ENCODE measurements around the gene DLL1. TPM values are rescaled to one million over a fixed set of nuclear protein-coding genes. Genes with fewer than 3 reads are reported as not detected.

DLL1 gene
- total RNA-seq, 2 experiments from 2014 or later, result 10.7 to 12.3 TPM

DNA sequence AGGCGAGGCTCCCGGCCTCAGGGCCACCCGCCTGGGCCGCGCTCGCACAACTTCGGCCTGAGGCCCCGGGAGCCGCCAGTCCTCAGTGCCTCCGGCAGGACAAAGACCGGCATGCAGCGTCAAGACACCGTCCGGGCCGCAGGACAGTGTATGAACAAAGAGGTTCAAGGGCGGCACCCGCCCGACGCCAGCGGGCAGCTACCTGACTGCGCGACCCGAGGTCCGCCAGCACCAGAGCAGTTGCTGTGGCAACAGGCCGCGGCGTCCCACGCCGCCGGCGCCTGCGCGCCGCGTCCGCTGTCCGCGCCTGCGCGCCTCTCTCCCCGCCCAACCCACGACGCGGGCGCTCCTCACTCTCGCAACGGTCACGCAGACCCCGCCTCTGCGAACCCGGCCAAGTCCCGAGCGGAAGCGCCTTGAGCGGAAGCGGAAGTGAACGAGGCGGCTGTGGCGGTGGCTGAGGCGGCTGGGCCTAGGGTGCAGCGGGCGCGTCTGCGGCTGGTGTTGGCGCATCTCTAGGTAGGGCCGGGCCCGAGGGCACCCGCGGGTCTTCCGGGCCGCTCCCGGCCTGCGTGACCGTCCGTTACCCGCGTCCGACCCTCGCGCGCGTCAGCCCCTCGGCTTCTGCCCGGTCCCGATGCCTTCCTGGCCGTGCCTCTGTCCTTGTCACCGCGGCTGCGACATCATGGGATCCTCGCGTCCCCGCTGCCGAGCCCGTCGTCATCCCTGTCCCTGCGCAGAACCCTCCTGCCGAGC, 15.6 kb upstream of the DLL1 start, which contains the start of gene FAM120B:
Gene FAM120B, plus strand, starts transcription at position 435 of the 756 bp plus-strand sequence. CDS start 10,633 bp downstream, outside the sequence.
- Mint-ChIP-seq H3K4me1 (ENCODE audit: low read depth) (peaks cover 33% of the 10 kb centered on the region), H3K27me3 (ENCODE audit: low read depth) (peaks cover 19% of the 10 kb centered on the region), H3K27ac (peak within 1 kb of the TSS; percentile 94), H3K9me3 (ENCODE audit: insufficient read depth) (peaks cover under 1% of the 10 kb centered on the region), H3K36me3 (ENCODE audit: low read depth) (peaks cover 19% of the 10 kb centered on the region), H3K4me3 (peak within 1 kb of the TSS; percentile 90)
- peak; percentile 95 for ATAC-seq
- CTCF ChIA-PET, result interaction anchor here (1.2 kb wide), 1 partner anchor 12 kb away, joined by 3 read pairs; no protein-coding TSS in a partner anchor
- POLR2A ChIA-PET, result interaction anchor here (0.6 to 3.0 kb wide), 2 partner anchors 11 to 14 kb away, joined by 3 to 8 read pairs; no protein-coding TSS in a partner anchor
- peak; percentile 96 for DNase-seq

DNA sequence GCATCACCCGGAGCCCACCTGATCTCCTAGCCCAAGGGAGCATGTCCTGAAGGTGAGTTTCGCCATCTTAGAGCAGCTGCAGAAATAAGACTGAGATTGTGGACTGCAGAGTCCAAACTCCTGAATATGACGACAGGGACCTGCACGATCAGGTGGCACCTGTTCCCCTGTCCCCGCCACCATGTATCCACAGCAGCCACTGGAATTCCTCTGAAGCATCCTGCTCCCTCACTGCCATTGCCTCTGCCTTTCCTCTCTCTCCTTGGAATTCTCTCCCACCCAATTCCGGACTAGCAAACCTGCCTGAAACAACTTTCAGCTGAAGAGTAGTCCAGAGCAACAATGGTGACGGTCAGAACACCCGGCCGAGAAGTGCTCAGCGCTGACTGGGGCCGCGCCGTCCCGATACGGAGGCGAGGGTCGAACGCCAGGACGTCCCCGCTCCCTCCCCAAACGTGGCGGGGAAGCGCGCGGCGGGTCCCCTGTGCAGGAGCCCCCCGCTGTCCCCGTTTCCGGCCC, 15.0 kb upstream of the DLL1 start:
- Mint-ChIP-seq H3K4me1 (ENCODE audit: low read depth) (peaks cover 28% of the 10 kb centered on the region), H3K9me3 (ENCODE audit: insufficient read depth) (peaks cover 6% of the 10 kb centered on the region)
- CTCF ChIA-PET, result interaction anchor here (1.4 kb wide), 1 partner anchor 13 kb away, joined by 3 read pairs; no protein-coding TSS in a partner anchor

DNA sequence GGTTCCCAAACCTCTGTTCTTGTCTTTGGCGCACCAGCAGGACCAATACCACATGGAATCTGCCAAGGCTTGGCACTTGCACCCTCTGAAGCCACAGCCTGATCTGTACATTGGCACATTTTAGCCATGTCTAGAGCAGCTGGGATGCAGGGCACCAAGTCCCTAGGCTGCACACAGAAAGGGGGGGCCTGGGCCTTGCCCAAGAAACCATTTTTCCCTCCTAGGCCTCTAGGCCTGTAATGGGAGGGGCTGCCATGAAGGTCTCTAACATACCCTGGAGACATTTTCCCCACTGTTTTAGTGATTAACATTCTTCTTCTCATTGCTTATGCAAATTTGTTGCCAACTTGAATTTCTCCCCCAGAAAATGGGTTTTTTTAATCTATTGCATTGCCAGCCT, 10.3 kb upstream of the DLL1 start:
- ChIA-PET POLR2A (no interaction called here), CTCF (no interaction called here)
- peaks cover 14% of the 10 kb centered on the region for H3K4me1 Mint-ChIP-seq (ENCODE audit: low read depth)
- ATAC-seq (no peak), DNase-seq (peak; percentile 7)
- H3K4me3 Mint-ChIP-seq, result no peak overlapping the region
- H3K27me3 Mint-ChIP-seq (ENCODE audit: low read depth), result peaks cover 56% of the 10 kb centered on the region
- no peak overlapping the region for H3K27ac Mint-ChIP-seq
- H3K9me3 Mint-ChIP-seq (ENCODE audit: insufficient read depth), result peaks cover 6% of the 10 kb centered on the region
- H3K36me3 Mint-ChIP-seq (ENCODE audit: low read depth), result peaks cover 5% of the 10 kb centered on the region

More for the DNA sequence above, 15.0 kb upstream of the DLL1 start:
- no peak for DNase-seq
- POLR2A ChIA-PET, result interaction anchor here (0.6 to 3.0 kb wide), 2 partner anchors 12 to 14 kb away, joined by 3 to 8 read pairs; no protein-coding TSS in a partner anchor
- H3K4me3 Mint-ChIP-seq, result peak overlapping the region; percentile 90
- ATAC-seq, result no peak
- peaks cover 23% of the 10 kb centered on the region for H3K27me3 Mint-ChIP-seq (ENCODE audit: low read depth)
- H3K36me3 Mint-ChIP-seq (ENCODE audit: low read depth), result peaks cover 14% of the 10 kb centered on the region
- no peak overlapping the region for H3K27ac Mint-ChIP-seq

DNA sequence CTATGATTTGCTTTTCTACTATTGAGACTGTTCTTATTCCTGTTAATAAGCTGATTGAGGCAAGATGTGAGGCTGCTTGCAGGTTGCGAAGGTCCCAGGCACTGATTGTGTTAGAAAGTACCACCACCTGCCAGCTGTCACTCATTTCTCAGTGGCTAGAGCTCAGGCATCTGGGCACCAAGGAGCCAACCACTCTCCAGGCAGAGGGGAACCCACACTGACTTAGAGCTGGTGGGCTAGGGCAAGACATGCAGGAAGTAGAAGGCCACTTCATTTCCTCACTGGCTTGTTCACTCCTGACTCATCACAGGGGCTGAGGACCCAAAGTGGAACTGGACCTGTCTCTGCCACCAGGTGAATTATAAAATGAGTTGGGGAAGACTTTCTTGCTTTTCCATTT, 7.8 kb upstream of the DLL1 start:
- H3K9me3 Mint-ChIP-seq (ENCODE audit: insufficient read depth), result peaks cover 6% of the 10 kb centered on the region
- ATAC-seq (no peak), DNase-seq (no peak)
- H3K36me3 Mint-ChIP-seq (ENCODE audit: low read depth), result peaks cover 5% of the 10 kb centered on the region
- CTCF ChIA-PET, result no interaction called here
- POLR2A ChIA-PET, result no interaction called here
- H3K4me1 Mint-ChIP-seq (ENCODE audit: low read depth), result peaks cover 28% of the 10 kb centered on the region
- peaks cover 71% of the 10 kb centered on the region for H3K27me3 Mint-ChIP-seq (ENCODE audit: low read depth)
- no peak overlapping the region for H3K27ac Mint-ChIP-seq
- H3K4me3 Mint-ChIP-seq, result no peak overlapping the region

DNA sequence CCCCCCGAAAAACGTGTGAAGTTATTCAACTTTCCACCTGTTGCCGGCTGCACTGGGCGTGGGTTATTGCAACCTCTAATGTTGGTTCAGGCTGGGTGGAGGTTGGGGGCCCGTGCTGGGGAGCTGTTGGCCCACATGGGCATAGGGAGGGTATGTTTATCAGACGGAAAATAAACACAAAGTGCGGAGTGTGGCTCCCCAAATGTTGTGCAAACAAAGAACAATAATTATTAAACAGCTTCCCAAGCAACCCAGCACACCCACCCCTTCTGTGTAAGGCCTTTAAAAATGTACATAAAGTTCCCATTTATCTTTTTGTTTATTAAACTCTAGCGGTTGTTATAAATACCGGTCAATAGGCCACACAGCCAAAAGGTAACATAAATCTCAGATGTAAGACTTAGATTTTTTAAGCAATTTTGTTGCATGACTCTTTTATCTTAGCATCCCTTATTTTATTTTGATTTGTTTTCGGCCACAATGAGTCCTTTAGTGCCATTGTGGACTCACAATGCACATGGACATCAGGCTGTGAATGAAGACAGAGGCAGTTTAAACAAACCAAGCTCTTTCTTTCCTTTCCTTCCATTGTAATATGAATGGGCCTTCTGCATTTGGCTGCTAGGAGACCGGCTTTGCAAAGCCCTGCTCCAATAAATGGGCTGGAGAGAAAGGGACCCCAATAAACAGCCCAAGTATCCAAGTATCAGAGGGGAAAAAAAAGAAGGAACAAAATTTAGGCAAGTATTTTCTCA, 6.9 kb upstream of the DLL1 start:
- no peak overlapping the region for H3K4me3 Mint-ChIP-seq
- peaks cover 78% of the 10 kb centered on the region for H3K27me3 Mint-ChIP-seq (ENCODE audit: low read depth)
- H3K4me1 Mint-ChIP-seq (ENCODE audit: low read depth), result peaks cover 37% of the 10 kb centered on the region
- H3K27ac Mint-ChIP-seq, result no peak overlapping the region
- ATAC-seq, result no peak
- no peak for DNase-seq
- CTCF ChIA-PET, result no interaction called here
- H3K36me3 Mint-ChIP-seq (ENCODE audit: low read depth), result peaks cover 5% of the 10 kb centered on the region
- POLR2A ChIA-PET, result no interaction called here
- peaks cover 6% of the 10 kb centered on the region for H3K9me3 Mint-ChIP-seq (ENCODE audit: insufficient read depth)

DNA sequence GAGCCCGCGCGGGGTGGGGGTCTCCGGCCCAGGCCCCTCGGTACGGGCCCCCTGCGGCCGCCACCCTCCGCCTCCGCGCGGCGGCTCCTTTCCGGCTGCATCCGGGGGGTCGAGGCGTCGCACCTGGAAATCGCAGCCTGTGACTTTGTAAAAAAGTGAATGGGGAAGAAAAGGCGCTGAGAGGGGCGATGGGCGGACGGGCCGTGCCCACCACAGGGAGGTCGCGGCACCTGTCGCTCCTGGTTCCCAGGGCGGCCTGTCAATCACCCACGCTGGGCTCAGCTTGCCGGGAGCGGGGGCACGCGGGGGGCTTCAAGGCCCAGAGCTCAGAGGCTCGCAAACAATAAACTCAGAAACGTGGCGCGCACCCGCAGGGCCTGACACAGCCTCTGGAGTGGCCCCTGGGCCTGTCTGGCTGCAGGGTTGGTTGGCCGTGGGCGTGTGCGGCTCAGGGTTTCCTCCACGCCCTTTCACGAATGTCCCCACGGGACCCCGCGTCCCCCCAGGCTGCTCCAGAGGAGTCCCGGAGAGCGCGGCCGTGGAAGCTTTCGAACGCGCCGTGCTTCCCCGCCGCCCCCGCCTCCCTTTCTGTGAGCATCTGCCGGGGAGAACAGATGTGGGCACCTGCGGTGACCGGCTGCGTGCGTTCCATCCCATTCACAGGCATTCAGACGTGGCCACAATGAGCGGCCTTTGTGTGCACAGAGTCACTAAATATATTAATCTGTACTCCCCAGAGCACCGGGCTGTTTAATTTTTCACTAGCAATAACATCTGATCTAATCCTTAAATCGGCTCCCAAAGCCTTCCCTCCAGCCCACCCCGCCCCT, 6.1 kb upstream of the DLL1 start:
- no peak for ATAC-seq
- CTCF ChIA-PET, result no interaction called here

DNA sequence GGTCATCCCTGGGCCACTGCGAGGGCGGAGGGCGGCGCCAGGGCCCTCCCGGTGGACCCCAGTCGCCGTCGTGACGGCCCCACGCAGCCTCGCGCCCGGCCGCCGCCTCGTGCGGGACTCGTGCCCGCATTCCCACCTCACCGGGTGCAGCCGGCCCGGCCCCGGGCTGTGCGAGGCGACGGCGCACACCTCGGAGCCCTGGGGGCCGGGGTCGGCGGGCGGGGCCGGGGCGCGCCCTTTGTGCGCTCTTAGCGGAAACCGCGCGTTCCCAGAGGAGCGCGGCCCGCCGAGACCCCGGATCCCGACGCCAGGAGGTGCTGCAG, 5.5 kb upstream of the DLL1 start:
- peaks cover 77% of the 10 kb centered on the region for H3K27me3 Mint-ChIP-seq (ENCODE audit: low read depth)
- no peak for ATAC-seq
- H3K36me3 Mint-ChIP-seq (ENCODE audit: low read depth), result peaks cover under 1% of the 10 kb centered on the region
- ChIA-PET CTCF (no interaction called here), POLR2A (no interaction called here)
- no peak for DNase-seq
- H3K9me3 Mint-ChIP-seq (ENCODE audit: insufficient read depth), result peaks cover 4% of the 10 kb centered on the region
- no peak overlapping the region for H3K27ac Mint-ChIP-seq
- peaks cover 48% of the 10 kb centered on the region for H3K4me1 Mint-ChIP-seq (ENCODE audit: low read depth)
- H3K4me3 Mint-ChIP-seq, result no peak overlapping the region

More for the DNA sequence above, 6.1 kb upstream of the DLL1 start:
- Mint-ChIP-seq H3K27ac (no peak overlapping the region), H3K36me3 (ENCODE audit: low read depth) (peaks cover 5% of the 10 kb centered on the region), H3K9me3 (ENCODE audit: insufficient read depth) (peaks cover 6% of the 10 kb centered on the region), H3K27me3 (ENCODE audit: low read depth) (peaks cover 80% of the 10 kb centered on the region), H3K4me3 (no peak overlapping the region), H3K4me1 (ENCODE audit: low read depth) (peaks cover 45% of the 10 kb centered on the region)
- POLR2A ChIA-PET, result no interaction called here
- DNase-seq, result no peak

DNA sequence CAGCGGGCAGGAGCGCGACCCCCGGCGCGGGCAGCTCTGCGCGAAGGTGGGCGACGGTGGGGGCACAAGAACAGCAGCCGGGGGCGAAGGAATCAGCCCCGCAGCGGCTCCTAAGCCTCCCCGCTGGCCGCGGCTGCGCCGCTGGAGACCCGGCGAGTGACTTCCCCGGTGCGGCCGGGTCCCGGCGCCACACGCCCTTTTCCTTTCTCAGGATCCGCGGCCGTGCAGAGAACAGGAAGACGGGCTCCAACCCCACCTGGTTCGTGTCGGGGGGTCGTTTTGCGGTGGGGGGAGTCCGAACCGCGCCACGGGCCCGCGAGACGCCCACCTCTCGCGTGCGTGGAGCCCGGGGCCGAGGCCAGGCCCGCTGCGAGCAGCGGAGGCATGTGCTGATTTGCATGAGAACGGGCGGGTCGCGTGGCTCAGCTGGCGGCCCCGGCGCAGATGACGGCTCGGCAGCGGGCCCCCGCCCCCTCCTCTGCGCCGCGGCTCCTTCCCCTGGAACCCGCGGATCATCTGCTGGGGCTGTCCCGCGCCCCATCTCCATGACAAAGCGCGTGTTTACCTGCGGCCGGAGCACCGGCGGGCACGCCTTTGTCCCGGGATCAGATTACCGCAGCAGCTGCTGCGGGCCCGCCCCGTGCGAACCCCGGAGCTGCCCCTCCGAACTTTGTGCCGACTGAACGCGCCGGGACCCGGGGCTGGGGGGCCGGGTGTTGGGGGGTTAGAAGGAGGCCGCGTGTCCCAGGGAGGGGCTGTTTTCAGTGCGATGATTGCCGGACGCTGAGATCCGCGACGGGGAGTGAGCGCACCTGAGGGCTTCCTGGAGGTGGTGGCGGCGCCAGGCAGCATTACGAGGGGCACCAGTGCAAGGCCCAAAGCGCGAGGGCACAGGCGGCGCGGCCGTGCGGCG, 4.9 kb upstream of the DLL1 start:
- CTCF ChIA-PET, result interaction anchor here (1.2 kb wide), 1 partner anchor 11 kb away, joined by 3 read pairs; the partner anchor contains the start of gene FAM120B

DNA sequence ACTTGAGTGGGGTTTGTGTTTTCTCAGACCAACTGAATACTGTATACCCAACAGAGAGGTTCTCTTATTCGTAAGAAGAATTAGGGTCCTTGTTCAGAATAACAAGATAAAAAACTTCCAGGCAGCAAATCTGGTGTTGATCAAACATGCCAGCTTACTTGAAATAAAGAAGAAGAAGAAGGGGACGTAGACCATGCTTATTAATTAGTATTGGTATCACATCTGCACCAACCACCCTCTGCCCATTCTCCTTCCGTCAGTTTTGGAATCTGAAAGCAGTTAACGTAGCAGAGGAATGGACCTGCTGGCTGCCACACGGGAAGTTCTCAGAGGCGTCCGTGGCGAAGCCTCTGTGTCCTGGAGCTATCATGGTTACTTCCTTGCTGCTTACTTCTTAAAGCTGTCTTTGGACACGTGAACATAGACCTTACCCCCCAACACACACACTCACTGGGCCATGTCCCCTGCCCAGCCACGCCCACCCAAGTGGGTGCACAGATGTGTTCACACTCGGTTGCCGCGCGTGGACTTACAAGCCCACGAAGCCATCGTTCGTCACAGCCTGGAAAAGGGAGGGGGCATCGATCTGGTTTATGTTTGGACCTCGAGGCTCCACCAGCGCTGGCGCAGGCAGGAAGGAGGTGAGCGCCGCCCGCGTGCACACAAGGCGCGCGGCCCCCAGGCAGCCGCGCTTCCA, 4.1 kb upstream of the DLL1 start:
- ChIA-PET POLR2A (no interaction called here), CTCF (interaction anchor here (1.2 to 3.3 kb wide), 2 partner anchors 12 to 345 kb away, joined by 3 to 15 read pairs; partner anchors contain the start of gene FAM120B)
- ATAC-seq, result no peak
- Mint-ChIP-seq H3K4me3 (peak overlapping the region; percentile 43), H3K36me3 (ENCODE audit: low read depth) (no peaks in the 10 kb centered on the region), H3K4me1 (ENCODE audit: low read depth) (peaks cover 51% of the 10 kb centered on the region), H3K9me3 (ENCODE audit: insufficient read depth) (no peaks in the 10 kb centered on the region), H3K27me3 (ENCODE audit: low read depth) (peaks cover 68% of the 10 kb centered on the region), H3K27ac (no peak overlapping the region)
- DNase-seq, result no peak

More for the DNA sequence above, 4.9 kb upstream of the DLL1 start:
- peak; percentile 38 for ATAC-seq
- Mint-ChIP-seq H3K4me1 (ENCODE audit: low read depth) (peaks cover 49% of the 10 kb centered on the region), H3K9me3 (ENCODE audit: insufficient read depth) (no peaks in the 10 kb centered on the region), H3K36me3 (ENCODE audit: low read depth) (no peaks in the 10 kb centered on the region), H3K27me3 (ENCODE audit: low read depth) (peaks cover 74% of the 10 kb centered on the region), H3K4me3 (peak overlapping the region; percentile 65), H3K27ac (no peak overlapping the region)
- POLR2A ChIA-PET, result no interaction called here
- no peak for DNase-seq

DNA sequence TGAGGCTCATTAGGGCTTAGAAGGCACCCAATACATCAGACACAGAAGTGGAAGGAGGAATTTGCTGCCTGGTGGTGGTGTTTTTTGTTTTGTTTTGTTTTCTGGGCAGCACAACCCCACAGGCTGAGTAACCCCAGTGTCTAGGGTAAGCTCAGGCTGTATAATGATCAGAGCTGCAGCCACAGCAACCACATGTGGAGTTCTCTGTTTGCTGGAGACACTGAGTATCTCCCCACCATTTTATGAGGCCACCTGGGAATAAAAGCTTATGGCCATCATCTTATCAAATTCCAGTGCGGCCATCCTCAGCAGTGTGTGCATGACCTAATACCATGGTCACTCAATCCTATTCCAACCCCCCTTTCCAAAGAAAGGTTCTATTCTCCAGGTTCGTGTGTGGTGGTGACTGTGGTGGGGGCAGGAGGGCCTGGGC, 3.4 kb upstream of the DLL1 start:
- H3K9me3 Mint-ChIP-seq (ENCODE audit: insufficient read depth), result no peaks in the 10 kb centered on the region
- ATAC-seq, result no peak
- no peaks in the 10 kb centered on the region for H3K36me3 Mint-ChIP-seq (ENCODE audit: low read depth)
- peaks cover 51% of the 10 kb centered on the region for H3K4me1 Mint-ChIP-seq (ENCODE audit: low read depth)
- H3K4me3 Mint-ChIP-seq, result no peak overlapping the region
- H3K27ac Mint-ChIP-seq, result no peak overlapping the region
- H3K27me3 Mint-ChIP-seq (ENCODE audit: low read depth), result peaks cover 63% of the 10 kb centered on the region
- POLR2A ChIA-PET, result no interaction called here
- CTCF ChIA-PET, result interaction anchor here (0.8 to 3.3 kb wide), 3 partner anchors 9 to 344 kb away, joined by 3 to 15 read pairs (median 3); partner anchors contain the start of gene FAM120B
- DNase-seq, result no peak

Measured in activated CD8-positive, alpha-beta T cell treated with anti-CD3 and anti-CD28 coated beads, Interleukin-2, amount 10 ng/mL, durations not matched to agents 7 days and 5 days (primary cell).